ENCODE results near the gene LRRC27.

The LRRC27 gene

GRCh38 chr10:132404911-132405462 lies 73.0 kb downstream of the LRRC27 start:
- no peak for DNase-seq

GRCh38 chr10:132405463-132405991 lies 73.5 kb downstream of the LRRC27 start:
- no peak for DNase-seq

- DNase-seq, result no peak
Measured at GRCh38 chr10:132406181-132406580, 74.2 kb downstream of the LRRC27 start.

- no peak for DNase-seq
Measured at GRCh38 chr10:132406750-132407149, 74.8 kb downstream of the LRRC27 start.

- DNase-seq, result no peak
Measured at GRCh38 chr10:132407243-132407746, 75.3 kb downstream of the LRRC27 start.

- no peak for DNase-seq
Measured at GRCh38 chr10:132407846-132408278, 75.9 kb downstream of the LRRC27 start.

GRCh38 chr10:132408367-132408781 lies 76.4 kb downstream of the LRRC27 start:
- DNase-seq, result no peak

GRCh38 chr10:132408823-132409666 lies 77.1 kb downstream of the LRRC27 start:
- no peak for DNase-seq

- DNase-seq, result no peak
Measured at GRCh38 chr10:132409667-132410028, 77.7 kb downstream of the LRRC27 start.

- no peak for DNase-seq
Measured at GRCh38 chr10:132410056-132410778, 78.2 kb downstream of the LRRC27 start.

- no peak for DNase-seq
Measured at GRCh38 chr10:132410779-132411532, 79.0 kb downstream of the LRRC27 start.

- DNase-seq, result no peak
Measured at GRCh38 chr10:132411561-132412253, 79.7 kb downstream of the LRRC27 start.

GRCh38 chr10:132412316-132413192 lies 80.6 kb downstream of the LRRC27 start:
- no peak for DNase-seq

GRCh38 chr10:132413226-132414205 lies 81.5 kb downstream of the LRRC27 start:
- no peak for DNase-seq

GRCh38 chr10:132414402-132415016 lies 82.5 kb downstream of the LRRC27 start:
- no peak for DNase-seq

GRCh38 chr10:132415255-132415654 lies 83.3 kb downstream of the LRRC27 start:
- no peak for DNase-seq

- no peak for DNase-seq
Measured at GRCh38 chr10:132415956-132416355, 84.0 kb downstream of the LRRC27 start.

GRCh38 chr10:132416566-132417256 lies 84.7 kb downstream of the LRRC27 start:
- DNase-seq, result no peak
